B cell (primary cell): ENCODE data around the gene RPS19. TPM values are rescaled to one million over a fixed set of nuclear protein-coding genes. Genes with fewer than 3 reads are reported as not detected.

Source experiments
- ATAC-seq: fragments of 200-7000 bp; cut with Tn5 transposase; one replicate; pipeline ENCODE4 v1.10.0; 2021; ENCODE audit warnings: low read depth, mild to moderate bottlenecking, moderate number of reproducible peaks, moderate library complexity
- CTCF ChIA-PET: fragments of 350-600 bp; sonication (Branson Sonifier 250); formaldehyde crosslinking; loops from one replicate; lab custom pipeline; 2021; ENCODE audit warnings: antibody characterized with exemption, inconsistent platforms; lab: Charles Lee
- POLR2A ChIA-PET: fragments of 350-600 bp; sonication (Branson Sonifier 250); formaldehyde crosslinking; loops from one replicate; lab custom pipeline; 2021; ENCODE audit warnings: antibody characterized with exemption; lab: Charles Lee
- DNase-seq: peaks from one replicate; pipeline ENCODE4 v3.0.0; 2013
- H2AFZ ChIP-seq: 2 replicates; pipeline ENCODE4 v1.6.1; 2012; ENCODE audit warnings: mild to moderate bottlenecking, low read depth, low read length; ENCODE audit not compliant: insufficient read depth, poor library complexity, severe bottlenecking
- H3K27ac ChIP-seq, 2 donors: 1 replicate in 1 of 2; 2 replicates in 1 of 2; pipeline ENCODE4 v1.5.1; 2012 to 2013; ENCODE audit warnings: low read length in 2 of 2, mild to moderate bottlenecking in 2 of 2, moderate library complexity in 1 of 2
- H3K27me3 ChIP-seq, 4 experiments: fragments of 200-600 bp in 1 of 4; sonication (generic) in 1 of 4; replicated peaks in 1 of 4; 1 replicate in 2 of 4; 2 replicates in 2 of 4; pipeline versions ENCODE4 v1.6.1 to v1.7.0; 2013 to 2016; ENCODE audit warnings: low read length in 3 of 4, mild to moderate bottlenecking in 2 of 4, mixed read lengths in 1 of 4, moderate library complexity in 1 of 4; ENCODE audit not compliant: insufficient read depth in 4 of 4, control insufficient read depth in 3 of 4; ENCODE audit errors: control extremely low read depth in 1 of 4
- H3K36me3 ChIP-seq, 2 experiments: replicated peaks in 1 of 2; 1 replicate in 1 of 2; 2 replicates in 1 of 2; pipeline versions ENCODE4 v1.6.1 to v1.7.1; 2013; ENCODE audit warnings: low read length in 1 of 2; ENCODE audit not compliant: insufficient read depth in 2 of 2, control insufficient read depth in 1 of 2; ENCODE audit errors: control extremely low read depth in 1 of 2, extremely low read depth in 1 of 2
- H3K4me1 ChIP-seq, 2 donors: fragments of 200-600 bp in 1 of 2; sonication (generic) in 1 of 2; 1 replicate in 1 of 2; 2 replicates in 1 of 2; pipeline versions ENCODE4 v1.5.1 to v1.6.1; 2013 to 2017; ENCODE audit warnings: low read length in 2 of 2; ENCODE audit not compliant: control insufficient read depth in 2 of 2, insufficient read depth in 2 of 2
- H3K4me2 ChIP-seq: replicated peaks from 2 replicates; pipeline ENCODE3; 2012; ENCODE audit warnings: mild to moderate bottlenecking, low read depth, low read length; ENCODE audit not compliant: poor library complexity, severe bottlenecking
- H3K4me3 ChIP-seq, 5 experiments: fragments of 200-600 bp in 1 of 5; sonication (generic) in 1 of 5; 1 replicate in 3 of 5; 2 replicates in 2 of 5; pipeline versions ENCODE4 v1.5.1 to v1.7.0; 2011 to 2016; ENCODE audit warnings: low read length in 4 of 5, mild to moderate bottlenecking in 4 of 5, low read depth in 2 of 5, control low read depth in 1 of 5, moderate library complexity in 1 of 5; ENCODE audit not compliant: insufficient read depth in 1 of 5; ENCODE audit errors: control extremely low read depth in 1 of 5, extremely low read depth in 1 of 5
- H3K79me2 ChIP-seq: fragments of 200-600 bp; sonication (generic); one replicate; pipeline ENCODE4 v1.6.0; 2016; ENCODE audit warnings: low read length; ENCODE audit not compliant: control insufficient read depth, insufficient read depth
- H3K9ac ChIP-seq: fragments of 200-600 bp; sonication (generic); 2 replicates; pipeline ENCODE4 v1.6.1; 2017; ENCODE audit warnings: mild to moderate bottlenecking, low read length, moderate library complexity
- H3K9me3 ChIP-seq, 3 donors: one replicate each; pipeline versions ENCODE4 v1.6.1 to v1.7.1; 2013; ENCODE audit warnings: low read length in 2 of 3; ENCODE audit not compliant: control insufficient read depth in 2 of 3, insufficient read depth in 1 of 3; ENCODE audit errors: control extremely low read depth in 1 of 3
- H4K20me1 ChIP-seq: 2 replicates; pipeline ENCODE4 v1.6.0; 2012; ENCODE audit warnings: mild to moderate bottlenecking, low read length; ENCODE audit not compliant: insufficient read depth, control insufficient read depth, poor library complexity, severe bottlenecking
- H3K27ac Mint-ChIP-seq: one replicate; pipeline ENCODE4 v1.8.0; 2021; ENCODE audit warnings: mixed read lengths
- H3K27me3 Mint-ChIP-seq: one replicate; pipeline ENCODE4 v1.8.0; 2021; ENCODE audit warnings: mixed read lengths
- H3K4me1 Mint-ChIP-seq: one replicate; pipeline ENCODE4 v1.8.0; 2021; ENCODE audit warnings: mixed read lengths
- H3K4me3 Mint-ChIP-seq: one replicate; pipeline ENCODE4 v1.8.0; 2021; ENCODE audit warnings: mixed read lengths
- H3K9me3 Mint-ChIP-seq: one replicate; pipeline ENCODE4 v1.8.0; 2022; ENCODE audit warnings: mixed read lengths; ENCODE audit not compliant: insufficient read depth
- EZH2 ChIP-seq: IDR thresholded peaks from 2 replicates; pipeline ENCODE4 v1.6.1; 2012; ENCODE audit warnings: borderline replicate concordance, low read depth, mild to moderate bottlenecking, moderate library complexity, low read length; ENCODE audit not compliant: insufficient read depth, poor library complexity, severe bottlenecking
- WGBS: methylation state at CpG from one replicate; pipeline ENCODE4 v1.1.5; 2013; ENCODE audit warnings: missing lambda C conversion rate; ENCODE audit not compliant: insufficient coverage; 5-methylcytosine and 5-hydroxymethylcytosine counted together
- intact Hi-C: fragments of 100-400 bp; cut with micrococcal nuclease; formaldehyde crosslinking; loops from one replicate; pipeline ENCODE4 v1.10.0; 2022
- polyA plus RNA-seq: library from polyadenylated mRNA; depleted of rRNA; stranded (reverse); fragments of >200 nt; gene quantifications from 2 replicates; pipeline ENCODE4 v1.2.3, GENCODE V29; 2012
- total RNA-seq, 2 donors: library from RNA; stranded (reverse); fragments of 120-200 nt in 1 of 2; gene quantifications; 1 replicate in 1 of 2; 2 replicates in 1 of 2; pipeline versions ENCODE4 v1.2.3 to v1.2.4, GENCODE V29; 2013 to 2022
- TF ChIP-seq, protein P1 (sequence below): fragments of 200-600 bp; IDR thresholded peaks from one replicate; pipeline ENCODE4 v1.8.0; 2022; ENCODE audit warnings: antibody characterized with exemption, mild to moderate bottlenecking

RPS19 gene
- total and polyA plus RNA-seq, 2 donors (not counting 1 experiment from before 2014, with no cell fraction given): 3,322 to 9,144 TPM

DNA sequence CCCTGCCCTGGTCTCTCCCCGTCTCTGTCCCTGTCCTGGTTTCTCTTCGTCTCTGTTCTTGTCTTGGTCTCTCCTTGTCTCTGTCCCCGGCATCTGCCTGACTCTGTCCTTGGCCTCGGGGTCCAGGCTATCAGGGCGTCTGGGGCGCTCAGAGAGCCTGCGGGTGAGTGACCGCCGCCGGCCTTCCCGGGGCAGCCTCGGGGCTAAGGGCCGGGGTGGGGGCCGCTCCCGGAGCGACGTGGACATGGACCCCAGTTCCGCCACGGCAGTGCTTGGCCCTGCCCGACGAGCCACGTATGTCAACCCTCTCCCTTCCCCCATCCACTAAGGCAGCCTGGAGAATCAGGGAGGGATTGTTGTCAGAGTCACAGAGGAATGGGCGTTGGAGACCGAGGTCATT lies 37.8 kb downstream of the RPS19 start:
- no peak overlapping the region for H3K4me3 ChIP-seq
- peaks cover 27% of the 10 kb centered on the region for H3K79me2 ChIP-seq
- DNase-seq (no peak), ATAC-seq (no peak)
- no peak overlapping the region for H2AFZ ChIP-seq
- H3K27ac Mint-ChIP-seq: no peak overlapping the region
- no peaks in the 10 kb centered on the region for H3K27me3 ChIP-seq
- TF ChIP-seq, protein P1, sequence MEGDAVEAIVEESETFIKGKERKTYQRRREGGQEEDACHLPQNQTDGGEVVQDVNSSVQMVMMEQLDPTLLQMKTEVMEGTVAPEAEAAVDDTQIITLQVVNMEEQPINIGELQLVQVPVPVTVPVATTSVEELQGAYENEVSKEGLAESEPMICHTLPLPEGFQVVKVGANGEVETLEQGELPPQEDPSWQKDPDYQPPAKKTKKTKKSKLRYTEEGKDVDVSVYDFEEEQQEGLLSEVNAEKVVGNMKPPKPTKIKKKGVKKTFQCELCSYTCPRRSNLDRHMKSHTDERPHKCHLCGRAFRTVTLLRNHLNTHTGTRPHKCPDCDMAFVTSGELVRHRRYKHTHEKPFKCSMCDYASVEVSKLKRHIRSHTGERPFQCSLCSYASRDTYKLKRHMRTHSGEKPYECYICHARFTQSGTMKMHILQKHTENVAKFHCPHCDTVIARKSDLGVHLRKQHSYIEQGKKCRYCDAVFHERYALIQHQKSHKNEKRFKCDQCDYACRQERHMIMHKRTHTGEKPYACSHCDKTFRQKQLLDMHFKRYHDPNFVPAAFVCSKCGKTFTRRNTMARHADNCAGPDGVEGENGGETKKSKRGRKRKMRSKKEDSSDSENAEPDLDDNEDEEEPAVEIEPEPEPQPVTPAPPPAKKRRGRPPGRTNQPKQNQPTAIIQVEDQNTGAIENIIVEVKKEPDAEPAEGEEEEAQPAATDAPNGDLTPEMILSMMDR: no peak
- TF ChIP-seq EZH2: no peak
- 95% methylated on average over 14 of the region's 24 CpGs for WGBS
- peaks cover 0 to 7% of the 10 kb centered on the region in 2 donors for H3K4me1 ChIP-seq
- no peak overlapping the region for H3K4me3 Mint-ChIP-seq
- H3K9me3 ChIP-seq: no peaks in the 10 kb centered on the region
- H4K20me1 ChIP-seq: peaks cover 90% of the 10 kb centered on the region
- H3K9me3 Mint-ChIP-seq: no peaks in the 10 kb centered on the region
- ChIA-PET POLR2A (interaction anchor here (1.2 kb wide), 1 partner anchor 15 kb away, joined by 5 read pairs; the partner anchor contains the start of gene ARHGEF1), CTCF (interaction anchor here (1.0 to 1.8 kb wide), 3 partner anchors 9 to 38 kb away, joined by 4 to 6 read pairs (median 4); no protein-coding TSS in a partner anchor)
- H3K4me2 ChIP-seq: no peak overlapping the region
- peaks cover 11% of the 10 kb centered on the region for H3K4me1 Mint-ChIP-seq
- no peak overlapping the region for H3K9ac ChIP-seq
- H3K27ac ChIP-seq: no peak overlapping the region
- no peaks in the 10 kb centered on the region for H3K27me3 Mint-ChIP-seq
- intact Hi-C loops: no loop called here
- H3K36me3 ChIP-seq: peaks cover 12 to 79% of the 10 kb centered on the region in 2 experiments

DNA sequence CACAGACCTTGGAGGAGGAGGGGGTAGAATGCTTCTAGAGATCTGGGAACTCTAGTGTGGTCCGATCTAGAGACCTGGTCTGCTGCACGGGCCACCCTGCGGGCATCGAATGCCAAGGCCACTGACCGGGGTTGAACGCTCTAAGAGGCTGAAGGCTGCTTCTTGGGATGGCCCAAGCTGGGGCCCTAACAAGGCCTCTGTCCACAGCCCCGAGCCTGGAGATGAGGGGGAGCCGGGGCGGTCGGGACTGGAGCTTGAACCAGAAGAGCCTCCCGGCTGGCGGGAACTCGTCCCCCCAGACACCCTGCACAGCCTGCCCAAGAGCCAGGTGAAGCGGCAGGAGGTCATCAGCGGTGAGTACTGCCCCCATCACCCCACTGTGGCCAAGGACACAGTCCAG lies 38.2 kb downstream of the RPS19 start:
- peaks cover 12 to 80% of the 10 kb centered on the region in 2 experiments for H3K36me3 ChIP-seq

More for the DNA sequence above, 38.2 kb downstream of the RPS19 start:
- ATAC-seq (no peak), DNase-seq (no peak)
- Histone ChIP-seq H3K79me2 (peaks cover 28% of the 10 kb centered on the region), H3K9ac (no peak overlapping the region), H3K4me2 (no peak overlapping the region), H2AFZ (no peak overlapping the region), H3K4me3 (no peak overlapping the region), H4K20me1 (peaks cover 90% of the 10 kb centered on the region), H3K27ac (no peak overlapping the region), H3K9me3 (no peaks in the 10 kb centered on the region), H3K4me1 (peaks cover 0 to 4% of the 10 kb centered on the region in 2 donors), H3K27me3 (no peaks in the 10 kb centered on the region)
- H3K4me1 Mint-ChIP-seq: peaks cover 8% of the 10 kb centered on the region
- no peaks in the 10 kb centered on the region for H3K9me3 Mint-ChIP-seq
- ChIA-PET CTCF (interaction anchor here (1.0 to 1.8 kb wide), 4 partner anchors 10 to 39 kb away, joined by 4 to 6 read pairs (median 4); no protein-coding TSS in a partner anchor), POLR2A (interaction anchor here (0.6 to 1.2 kb wide), 2 partner anchors 15 to 1144 kb away, joined by 5 to 12 read pairs; partner anchors contain the start of gene ARHGEF1)
- WGBS: 97% methylated on average over 15 of the region's 15 CpGs
- no peak for TF ChIP-seq EZH2
- TF ChIP-seq, protein P1: no peak
- intact Hi-C loops: no loop called here
- H3K27me3 Mint-ChIP-seq: no peaks in the 10 kb centered on the region
- H3K27ac Mint-ChIP-seq: no peak overlapping the region
- no peak overlapping the region for H3K4me3 Mint-ChIP-seq
